GM12874 (cell line): ENCODE results near the gene PLD2.

ENCODE experiments used
- TF ChIP-seq, protein P1 (sequence below): IDR thresholded peaks from 2 replicates; pipeline ENCODE4 v1.5.1; 2011; ENCODE audit warnings: low read depth, mild to moderate bottlenecking, control low read depth, low read length, moderate library complexity; ENCODE audit not compliant: insufficient read depth

The PLD2 gene

DNA sequence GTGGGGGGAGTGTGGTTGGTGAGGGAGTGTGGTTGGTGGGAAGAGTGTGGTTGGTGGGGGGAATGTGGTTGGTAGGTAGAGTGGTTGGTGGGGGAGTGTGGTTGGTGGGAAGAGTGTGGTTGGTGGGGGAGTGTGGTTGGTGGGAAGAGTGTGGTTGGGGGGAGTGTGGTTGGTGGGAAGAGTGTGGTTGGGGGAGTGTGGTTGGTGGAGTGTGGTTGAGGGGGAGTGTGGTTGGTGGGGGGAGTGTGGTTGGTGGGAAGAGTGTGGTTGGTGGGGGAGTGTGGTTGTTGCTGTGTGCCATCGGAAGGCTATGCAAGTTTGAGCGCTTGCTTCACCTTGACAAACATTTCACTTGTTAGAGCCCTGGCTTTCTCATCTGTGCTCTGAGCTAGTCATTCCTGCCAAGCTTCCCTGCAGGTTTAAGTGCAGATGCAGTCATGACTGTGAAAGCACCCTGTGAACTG, 46.3 kb downstream of the PLD2 start:
- TF ChIP-seq, protein P1, sequence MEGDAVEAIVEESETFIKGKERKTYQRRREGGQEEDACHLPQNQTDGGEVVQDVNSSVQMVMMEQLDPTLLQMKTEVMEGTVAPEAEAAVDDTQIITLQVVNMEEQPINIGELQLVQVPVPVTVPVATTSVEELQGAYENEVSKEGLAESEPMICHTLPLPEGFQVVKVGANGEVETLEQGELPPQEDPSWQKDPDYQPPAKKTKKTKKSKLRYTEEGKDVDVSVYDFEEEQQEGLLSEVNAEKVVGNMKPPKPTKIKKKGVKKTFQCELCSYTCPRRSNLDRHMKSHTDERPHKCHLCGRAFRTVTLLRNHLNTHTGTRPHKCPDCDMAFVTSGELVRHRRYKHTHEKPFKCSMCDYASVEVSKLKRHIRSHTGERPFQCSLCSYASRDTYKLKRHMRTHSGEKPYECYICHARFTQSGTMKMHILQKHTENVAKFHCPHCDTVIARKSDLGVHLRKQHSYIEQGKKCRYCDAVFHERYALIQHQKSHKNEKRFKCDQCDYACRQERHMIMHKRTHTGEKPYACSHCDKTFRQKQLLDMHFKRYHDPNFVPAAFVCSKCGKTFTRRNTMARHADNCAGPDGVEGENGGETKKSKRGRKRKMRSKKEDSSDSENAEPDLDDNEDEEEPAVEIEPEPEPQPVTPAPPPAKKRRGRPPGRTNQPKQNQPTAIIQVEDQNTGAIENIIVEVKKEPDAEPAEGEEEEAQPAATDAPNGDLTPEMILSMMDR = no peak

DNA sequence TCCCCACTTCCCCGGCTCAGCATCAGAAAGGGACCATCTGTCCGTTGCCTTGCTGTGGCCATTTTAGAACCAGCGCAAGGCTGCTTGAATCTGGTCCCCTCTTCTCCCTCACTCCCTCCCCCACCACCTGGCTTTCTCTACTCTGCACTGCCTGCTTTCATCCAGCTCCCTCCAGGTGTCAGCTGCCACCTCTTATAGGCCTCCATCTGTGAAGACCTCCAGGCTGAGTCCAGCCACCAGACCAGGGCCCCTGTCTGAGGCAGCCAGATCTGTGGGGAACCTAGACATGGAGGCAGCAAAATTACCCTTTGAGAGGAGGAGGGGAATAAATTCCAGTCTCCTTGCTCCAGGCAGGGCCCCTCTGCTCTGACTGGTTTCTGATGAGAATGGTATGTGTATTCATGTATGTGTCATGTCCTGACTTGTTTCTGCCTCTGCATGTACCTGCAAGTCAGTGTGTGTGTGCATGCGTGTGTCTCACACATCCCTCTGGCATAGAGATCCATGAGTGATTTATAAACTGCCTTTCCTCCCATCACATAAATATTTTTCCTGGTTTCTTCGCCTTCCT, 47.2 kb downstream of the PLD2 start:
- TF ChIP-seq, protein P1 = no peak

DNA sequence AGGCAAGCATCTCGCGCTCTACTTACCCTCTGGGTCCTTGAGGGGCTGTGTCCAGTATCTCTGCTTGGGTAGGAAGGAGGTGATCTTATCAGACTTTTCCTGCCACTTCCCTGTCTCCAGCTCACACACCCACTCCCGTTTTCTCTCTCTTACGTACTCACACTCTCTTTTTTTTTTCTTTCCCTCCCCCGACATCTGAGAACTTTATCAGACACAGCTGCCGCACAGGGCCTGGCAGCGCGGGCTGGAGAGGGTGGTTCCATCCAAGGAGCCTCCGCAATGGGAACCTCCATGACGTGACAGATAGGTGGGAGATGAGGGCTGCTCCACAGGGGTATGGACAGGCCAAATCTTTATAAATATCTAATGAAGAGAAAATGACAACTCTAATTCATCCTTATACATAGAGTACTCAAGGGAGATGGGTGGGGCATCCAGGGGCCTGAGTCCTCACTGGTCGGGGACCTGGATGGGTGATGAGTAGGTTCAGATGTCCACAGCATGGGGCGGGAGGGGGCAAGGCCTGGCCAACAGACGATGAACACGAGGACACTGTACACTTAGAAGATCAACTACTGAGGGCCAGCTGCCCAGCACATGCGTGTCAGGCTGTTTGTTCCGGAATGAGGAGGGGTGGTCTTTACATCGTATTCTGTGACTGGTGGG, 49.5 kb downstream of the PLD2 start:
- TF ChIP-seq, protein P1 = no peak

DNA sequence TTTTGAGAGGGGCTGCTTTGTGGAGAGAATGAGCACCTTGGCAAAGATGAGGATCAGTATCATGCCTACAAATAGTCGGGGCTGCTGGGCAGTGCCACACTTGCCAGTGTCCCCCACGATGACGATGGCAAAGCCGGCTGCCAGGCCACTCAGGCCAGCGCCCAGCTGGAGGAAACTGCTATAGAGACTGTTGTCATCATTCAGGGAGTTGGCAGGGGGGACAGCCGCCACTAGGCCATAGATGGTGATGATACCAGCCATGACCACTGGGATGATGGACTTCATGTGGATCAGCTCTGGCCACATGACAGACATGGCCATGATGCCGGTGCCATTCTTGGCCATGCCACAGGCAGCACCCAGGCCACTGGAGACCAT, 50.0 kb downstream of the PLD2 start:
- TF ChIP-seq, protein P1 = no peak

DNA sequence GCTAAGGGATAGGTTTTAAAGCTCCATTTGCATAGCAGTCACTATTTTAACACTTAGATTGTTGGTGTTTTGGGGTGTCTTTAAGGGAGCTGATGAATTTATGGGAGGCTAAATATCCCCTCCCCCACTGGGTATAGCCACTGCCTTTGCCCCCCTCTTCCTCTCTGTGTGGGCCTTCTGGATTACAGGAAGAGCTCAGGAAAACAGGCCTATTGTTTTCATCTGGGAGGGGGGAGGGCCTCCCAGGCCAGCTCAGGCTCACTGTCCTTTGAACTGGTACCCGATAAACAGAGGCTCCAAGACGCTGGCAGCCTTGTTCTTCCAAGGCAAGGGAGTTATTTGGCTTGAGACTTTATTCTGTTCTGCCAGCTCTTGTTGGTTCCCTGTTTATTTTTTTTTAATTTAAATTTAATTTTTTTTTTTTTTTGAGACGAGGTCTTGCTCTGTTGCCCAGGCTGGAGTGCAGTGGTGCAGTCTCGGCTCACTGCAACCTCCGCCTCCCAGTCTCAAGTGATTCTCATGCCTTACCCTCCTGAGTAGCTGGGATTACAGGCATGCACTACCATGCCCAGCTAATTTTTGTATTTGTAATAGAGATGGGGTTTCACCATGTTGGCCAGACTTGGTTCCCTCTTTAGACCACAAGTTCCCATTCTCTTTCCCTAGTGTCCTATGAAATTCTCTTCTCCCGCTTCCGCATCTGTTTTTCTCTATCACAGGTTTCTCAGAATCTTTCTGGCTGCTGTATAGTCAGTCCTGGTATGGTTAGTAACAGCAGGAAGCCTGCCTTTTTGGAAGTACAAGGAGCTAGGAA, 51.3 kb downstream of the PLD2 start:
- TF ChIP-seq, protein P1 = no peak

DNA sequence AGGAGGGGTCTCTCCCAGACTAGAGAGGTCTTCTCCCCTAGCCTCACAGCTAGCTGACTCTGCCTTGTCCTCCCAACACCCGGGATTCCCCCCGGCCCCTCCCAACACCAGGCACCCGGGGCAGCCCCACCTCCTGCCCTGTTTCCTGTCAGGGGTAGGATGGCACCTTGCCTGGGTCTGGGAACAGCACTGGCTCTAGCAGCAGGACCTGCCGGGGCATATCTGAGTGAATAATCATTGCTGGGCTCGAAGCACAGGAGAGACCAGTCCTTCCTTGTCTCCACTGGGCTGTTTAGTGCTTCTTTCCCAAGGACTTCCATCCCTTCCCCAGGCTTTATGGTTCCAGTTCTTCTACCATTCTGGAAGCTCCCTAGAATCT, 51.9 kb downstream of the PLD2 start:
- TF ChIP-seq, protein P1 = no peak

DNA sequence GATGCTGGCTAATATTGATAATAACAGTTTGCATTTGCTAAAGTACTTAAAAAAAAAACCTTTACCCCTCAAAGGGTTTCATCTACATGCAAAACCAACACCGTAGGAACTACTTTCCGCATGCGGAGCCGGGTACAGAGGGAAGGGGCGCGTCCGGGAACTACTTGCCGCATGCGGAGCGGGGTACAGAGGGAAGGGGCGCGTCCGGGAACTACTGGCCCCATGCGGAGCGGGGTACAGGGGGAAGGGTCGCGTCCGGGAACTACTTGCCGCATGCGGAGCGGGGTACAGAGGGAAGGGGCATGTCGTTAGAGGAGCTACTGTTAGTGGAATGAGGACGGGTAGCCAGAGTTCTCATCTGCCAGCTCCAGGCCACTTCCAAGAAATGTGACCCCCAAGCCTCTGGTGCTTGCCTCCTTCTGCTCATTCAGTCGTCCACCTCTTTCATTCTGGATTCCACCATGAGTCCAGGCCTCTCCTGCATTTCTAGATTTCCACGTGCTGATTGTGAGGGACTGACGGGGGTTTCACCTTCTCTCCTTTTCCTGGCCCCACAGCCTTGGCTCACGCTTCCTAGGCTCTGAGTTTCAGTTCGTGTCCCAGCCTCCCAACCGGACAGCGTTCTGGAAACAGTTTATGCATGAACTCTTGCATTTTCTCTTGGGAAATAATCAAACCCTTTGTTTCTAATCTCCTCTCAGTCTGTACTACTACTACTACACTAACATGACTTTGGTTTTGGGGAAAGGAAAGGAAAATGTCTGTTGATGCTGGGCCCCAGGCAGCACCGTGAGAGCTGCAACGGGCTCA, 53.1 kb downstream of the PLD2 start:
- TF ChIP-seq, protein P1 = no peak
